Neuronal stem cell (in vitro differentiated cells): Measurements from ENCODE around the gene BMX.

Experiments used
- DNase-seq: peaks from one replicate; pipeline ENCODE4 v3.0.0-alpha.2; 2013; ENCODE audit warnings: low spot score
- H2AFZ ChIP-seq: one replicate; pipeline ENCODE4 v1.6.1; 2013; ENCODE audit warnings: mild to moderate bottlenecking, low read length, inconsistent platforms
- H2AK5ac ChIP-seq: 2 replicates; pipeline ENCODE4 v1.6.1; 2013; ENCODE audit warnings: low read depth, mild to moderate bottlenecking, inconsistent platforms, low read length, moderate library complexity, mixed read lengths
- H2BK120ac ChIP-seq: 2 replicates; pipeline ENCODE4 v1.6.1; 2013; ENCODE audit warnings: low read depth, mild to moderate bottlenecking, inconsistent platforms, low read length, moderate library complexity, mixed read lengths
- H2BK12ac ChIP-seq: one replicate; pipeline ENCODE4 v1.6.1; 2013; ENCODE audit warnings: low read length, inconsistent platforms
- H2BK15ac ChIP-seq: 2 replicates; pipeline ENCODE4 v1.6.1; 2013; ENCODE audit warnings: mild to moderate bottlenecking, low read length, inconsistent platforms, mixed read lengths
- H2BK5ac ChIP-seq: one replicate; pipeline ENCODE4 v1.6.1; 2013; ENCODE audit warnings: inconsistent platforms, mild to moderate bottlenecking, low read length, moderate library complexity
- H3K14ac ChIP-seq: one replicate; pipeline ENCODE4 v1.6.1; 2013; ENCODE audit warnings: low read length, inconsistent platforms
- H3K18ac ChIP-seq: 2 replicates; pipeline ENCODE4 v1.6.1; 2013; ENCODE audit warnings: low read length, inconsistent platforms
- H3K23ac ChIP-seq: 2 replicates; pipeline ENCODE4 v1.6.1; 2013; ENCODE audit warnings: low read depth, mild to moderate bottlenecking, mixed read lengths, low read length, inconsistent platforms; ENCODE audit not compliant: poor library complexity
- H3K27ac ChIP-seq: replicated peaks from 3 replicates; pipeline ENCODE4 v1.5.1; 2013; ENCODE audit warnings: low read length, inconsistent platforms
- H3K27me3 ChIP-seq, 3 experiments: 2 replicates each; pipeline ENCODE4 v1.6.1; 2013; ENCODE audit warnings: low read length in 3 of 3, mild to moderate bottlenecking in 2 of 3, inconsistent platforms in 1 of 3, low read depth in 1 of 3, mixed read lengths in 1 of 3, moderate library complexity in 1 of 3; ENCODE audit not compliant: control insufficient read depth in 3 of 3, insufficient read depth in 3 of 3
- H3K36me3 ChIP-seq, 2 donors: replicated peaks in 1 of 2; 2 replicates each; pipeline ENCODE4 v1.6.1; 2013; ENCODE audit warnings: low read length in 2 of 2; ENCODE audit not compliant: control insufficient read depth in 2 of 2, insufficient read depth in 2 of 2
- H3K4ac ChIP-seq: 2 replicates; pipeline ENCODE4 v1.6.1; 2013; ENCODE audit warnings: inconsistent platforms, mild to moderate bottlenecking, low read length, moderate library complexity
- H3K4me1 ChIP-seq, 2 donors: 1 replicate in 1 of 2; 2 replicates in 1 of 2; pipeline ENCODE4 v1.6.1; 2013; ENCODE audit warnings: low read length in 2 of 2, low read depth in 1 of 2; ENCODE audit not compliant: control insufficient read depth in 2 of 2, insufficient read depth in 1 of 2
- H3K4me2 ChIP-seq: one replicate; pipeline ENCODE4 v1.6.1; 2013; ENCODE audit warnings: mild to moderate bottlenecking, low read length, inconsistent platforms; ENCODE audit not compliant: insufficient read depth, poor library complexity, severe bottlenecking
- H3K4me3 ChIP-seq, 2 donors: 2 replicates each; pipeline ENCODE4 v1.5.1; 2013; ENCODE audit warnings: low read length in 2 of 2, mild to moderate bottlenecking in 2 of 2, inconsistent platforms in 1 of 2, moderate library complexity in 1 of 2
- H3K79me1 ChIP-seq: one replicate; pipeline ENCODE4 v1.6.1; 2013; ENCODE audit warnings: low read depth, mild to moderate bottlenecking, inconsistent platforms, low read length, moderate library complexity
- H3K9ac ChIP-seq: one replicate; pipeline ENCODE4 v1.6.1; 2013; ENCODE audit warnings: mild to moderate bottlenecking, low read depth, low read length, inconsistent platforms; ENCODE audit not compliant: poor library complexity
- H3K9me3 ChIP-seq, 2 donors: replicated peaks in 1 of 2; 2 replicates each; pipeline versions ENCODE3 to v1.6.1; 2013; ENCODE audit warnings: low read length in 2 of 2, mild to moderate bottlenecking in 2 of 2, inconsistent platforms in 1 of 2, low read depth in 1 of 2, mixed read lengths in 1 of 2, moderate library complexity in 1 of 2; ENCODE audit not compliant: control insufficient read depth in 2 of 2, insufficient read depth in 1 of 2
- H4K8ac ChIP-seq: one replicate; pipeline ENCODE4 v1.6.1; 2013; ENCODE audit warnings: low read depth, mild to moderate bottlenecking, inconsistent platforms, low read length, moderate library complexity
- H4K91ac ChIP-seq: one replicate; pipeline ENCODE4 v1.6.1; 2013; ENCODE audit warnings: low read length, low read depth, mild to moderate bottlenecking, inconsistent platforms; ENCODE audit not compliant: poor library complexity
- WGBS, 2 donors: extraction: QIAGEN DNeasy Blood & Tissue Kit; methylation state at CpG; one replicate each; pipeline ENCODE4 v1.1.7; 2013; ENCODE audit warnings: missing lambda C conversion rate in 2 of 2, mixed read lengths in 1 of 2; ENCODE audit not compliant: insufficient read length in 2 of 2, insufficient replicate concordance in 1 of 2; ENCODE audit errors: extremely low coverage in 2 of 2; 5-methylcytosine and 5-hydroxymethylcytosine counted together

The BMX gene

GRCh38 chrX:15605226-15605625 lies 104.6 kb downstream of the BMX start:
- H3K4me1 ChIP-seq: no peaks in the 10 kb centered on the region
- DNase-seq: no peak
- no peak overlapping the region for H3K18ac ChIP-seq
- no peak overlapping the region for H2BK15ac ChIP-seq
- no peak overlapping the region for H3K27ac ChIP-seq
- H4K8ac ChIP-seq: no peak overlapping the region
- no peak overlapping the region for H2BK5ac ChIP-seq
- no peaks in the 10 kb centered on the region for H3K79me1 ChIP-seq
- H3K4me3 ChIP-seq: no peak overlapping the region
- H3K14ac ChIP-seq: no peak overlapping the region
- H3K27me3 ChIP-seq: no peaks in the 10 kb centered on the region
- H4K91ac ChIP-seq: no peak overlapping the region
- WGBS, 2 donors: no CpG with 5 or more reads among the region's 1 CpG
- no peak overlapping the region for H3K9ac ChIP-seq
- H2BK120ac ChIP-seq: no peak overlapping the region
- no peaks in the 10 kb centered on the region for H3K9me3 ChIP-seq
- no peak overlapping the region for H3K23ac ChIP-seq
- H3K4ac ChIP-seq: no peak overlapping the region
- H2BK12ac ChIP-seq: no peak overlapping the region
- H2AFZ ChIP-seq: no peak overlapping the region
- H3K4me2 ChIP-seq: no peak overlapping the region
- H2AK5ac ChIP-seq: no peak overlapping the region
- H3K36me3 ChIP-seq: no peaks in the 10 kb centered on the region
